Measurements from ENCODE around the gene IFNLR1.
A peak's percentile ranks its signal among the peaks of the same experiment; 100 is the strongest.

DNA sequence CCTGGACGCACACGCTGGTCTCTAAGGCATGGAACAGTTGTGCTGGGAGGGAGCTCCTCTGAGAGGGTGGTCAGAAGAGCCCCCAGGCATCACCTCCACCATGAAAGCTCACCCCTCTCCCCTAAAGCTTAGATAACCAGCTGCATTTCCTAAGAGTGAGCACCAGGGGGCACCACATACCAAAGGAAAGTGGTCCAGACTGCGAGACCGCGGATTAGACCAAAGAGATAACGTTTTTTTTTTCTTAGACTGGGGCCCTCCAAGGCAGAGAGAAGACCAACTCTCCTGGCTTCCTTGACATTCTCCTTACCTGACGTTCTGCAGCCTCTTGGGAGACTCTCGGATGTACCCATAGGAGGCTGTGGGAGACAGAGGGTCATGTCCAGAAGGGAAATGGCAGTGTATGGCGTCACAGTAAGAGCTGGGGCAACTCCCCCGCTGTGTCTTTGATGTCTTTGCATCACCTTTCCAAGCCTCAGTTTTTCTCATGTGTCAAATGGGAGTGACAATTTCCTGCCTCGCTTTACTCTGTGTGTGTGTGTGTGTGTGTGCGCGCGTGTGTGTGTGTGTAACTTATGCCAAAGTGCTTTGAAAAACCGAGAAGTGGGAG is 12.3 kb upstream of the IFNLR1 start:
- TF ChIP-seq, protein P1, sequence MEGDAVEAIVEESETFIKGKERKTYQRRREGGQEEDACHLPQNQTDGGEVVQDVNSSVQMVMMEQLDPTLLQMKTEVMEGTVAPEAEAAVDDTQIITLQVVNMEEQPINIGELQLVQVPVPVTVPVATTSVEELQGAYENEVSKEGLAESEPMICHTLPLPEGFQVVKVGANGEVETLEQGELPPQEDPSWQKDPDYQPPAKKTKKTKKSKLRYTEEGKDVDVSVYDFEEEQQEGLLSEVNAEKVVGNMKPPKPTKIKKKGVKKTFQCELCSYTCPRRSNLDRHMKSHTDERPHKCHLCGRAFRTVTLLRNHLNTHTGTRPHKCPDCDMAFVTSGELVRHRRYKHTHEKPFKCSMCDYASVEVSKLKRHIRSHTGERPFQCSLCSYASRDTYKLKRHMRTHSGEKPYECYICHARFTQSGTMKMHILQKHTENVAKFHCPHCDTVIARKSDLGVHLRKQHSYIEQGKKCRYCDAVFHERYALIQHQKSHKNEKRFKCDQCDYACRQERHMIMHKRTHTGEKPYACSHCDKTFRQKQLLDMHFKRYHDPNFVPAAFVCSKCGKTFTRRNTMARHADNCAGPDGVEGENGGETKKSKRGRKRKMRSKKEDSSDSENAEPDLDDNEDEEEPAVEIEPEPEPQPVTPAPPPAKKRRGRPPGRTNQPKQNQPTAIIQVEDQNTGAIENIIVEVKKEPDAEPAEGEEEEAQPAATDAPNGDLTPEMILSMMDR (IDR thresholded peaks at IDR 0.05 in 4 of 5, conservative IDR thresholded peaks at IDR 0.05 in 1 of 5) = peak; percentile 75 to 87 (median 87)
- TF ChIP-seq POLR2A (IDR thresholded peaks at IDR 0.05) = no peak

Data from gastrocnemius medialis (tissue), 4 donors.